Esophagus squamous epithelium (tissue), 5 donors: ENCODE measurements around the gene PARD3. TPM values are rescaled to one million over a fixed set of nuclear protein-coding genes. Genes with fewer than 3 reads are reported as not detected.

ENCODE experiments used
- DNase-seq: peaks from one replicate; lab custom pipeline; 2025; lab: John Stamatoyannopoulos, UW
- H3K27ac ChIP-seq, 4 donors: fragments of 200-600 bp; sonication (generic); one replicate each; pipeline ENCODE4 v1.5.1; 2016 to 2019; ENCODE audit warnings: mild to moderate bottlenecking in 1 of 4
- H3K27me3 ChIP-seq, 4 donors: fragments of 200-600 bp; sonication (generic); 1 replicate in 3 of 4; 2 replicates in 1 of 4; pipeline versions ENCODE4 v1.5.1 to v1.6.0; 2017 to 2021; ENCODE audit warnings: antibody characterized with exemption in 1 of 4
- H3K36me3 ChIP-seq, 3 donors: fragments of 200-600 bp; sonication (generic); one replicate each; pipeline ENCODE4 v1.5.1; 2016 to 2019
- H3K4me1 ChIP-seq, 3 donors: fragments of 200-600 bp; sonication (generic); one replicate each; pipeline ENCODE4 v1.5.1; 2017 to 2019
- H3K4me3 ChIP-seq, 4 donors: fragments of 200-600 bp; sonication (generic); 1 replicate in 3 of 4; 2 replicates in 1 of 4; pipeline ENCODE4 v1.5.1; 2016 to 2019; ENCODE audit warnings: mild to moderate bottlenecking in 2 of 4, moderate library complexity in 1 of 4
- H3K9me3 ChIP-seq, 3 donors: fragments of 200-600 bp; sonication (generic); one replicate each; pipeline ENCODE4 v1.5.1; 2016 to 2019
- CTCF ChIP-seq, 6 experiments: fragments of 450-650 bp in 4 of 6; fragments of 200-600 bp in 2 of 6; sonication (generic) in 2 of 6; IDR thresholded peaks; one replicate each; pipeline ENCODE4 v1.5.1; 2016 to 2019; ENCODE audit warnings: antibody characterized with exemption in 6 of 6, mild to moderate bottlenecking in 4 of 6, moderate library complexity in 4 of 6
- POLR2A ChIP-seq, 4 donors: fragments of 450-650 bp; IDR thresholded peaks; one replicate each; pipeline ENCODE4 v1.6.1; 2017; ENCODE audit warnings: antibody characterized with exemption in 4 of 4, mild to moderate bottlenecking in 4 of 4, moderate library complexity in 3 of 4
- WGBS, 2 donors: methylation state at CpG; one replicate each; pipeline ENCODE4 v1.1.5; 2018; 5-methylcytosine and 5-hydroxymethylcytosine counted together
- intact Hi-C: fragments of 100-400 bp; cut with DNase I; formaldehyde crosslinking; loops from one replicate; pipeline ENCODE4 v1.15.0; 2022
- total RNA-seq, 4 donors: library from RNA; depleted of rRNA; stranded (reverse); fragments of >200 nt; gene quantifications; one replicate each; pipeline ENCODE4 v1.1.0, GENCODE V29; 2016
- donor health status: DM: yes; HTN: yes; CAD: no.

PARD3 gene
- total RNA-seq, 4 donors from 2014 or later = 57.3 to 114 (median 81.7) TPM

DNA sequence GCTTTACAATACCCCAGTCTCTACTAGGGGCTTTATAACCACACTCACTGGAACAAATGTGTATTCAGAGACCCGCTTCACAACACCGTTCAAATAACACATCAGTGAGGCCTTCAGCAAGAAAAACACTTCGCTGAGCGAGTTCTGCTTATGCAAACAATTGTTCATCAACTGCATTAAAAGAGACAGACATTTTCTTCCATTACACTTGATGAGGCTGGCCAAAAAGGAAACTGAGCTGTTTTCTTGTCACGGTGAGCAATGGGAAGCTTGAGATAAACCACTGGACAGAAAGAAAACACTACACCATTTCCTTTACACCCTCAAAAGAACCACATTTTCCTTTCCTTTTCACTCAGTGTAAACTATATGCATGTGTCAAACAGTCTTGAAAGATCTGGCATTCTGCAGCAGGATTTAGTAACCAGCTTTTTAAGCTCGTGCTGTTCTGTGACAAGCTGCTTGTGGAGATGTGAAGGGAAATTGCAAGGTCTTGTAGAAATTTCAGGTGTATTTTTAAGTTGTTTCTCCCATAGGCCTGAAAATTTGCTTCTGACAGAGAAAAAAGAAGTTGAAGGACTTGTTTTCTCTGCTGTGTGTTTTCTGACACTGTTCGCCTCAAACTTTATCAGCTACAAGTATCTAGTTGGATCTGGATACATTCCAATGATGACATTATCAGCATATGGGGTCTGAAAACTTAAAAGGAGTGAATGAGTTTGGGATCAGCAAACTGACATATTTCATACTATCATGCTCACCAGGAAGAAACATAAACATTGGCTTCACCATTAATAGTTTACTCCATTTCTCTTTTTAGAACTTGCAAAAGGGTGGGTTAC is 693.1 kb downstream of the PARD3 start:
- TF ChIP-seq POLR2A (IDR thresholded peaks at IDR 0.05) (no peak), CTCF (IDR thresholded peaks at IDR 0.05) (no peak)
- Histone ChIP-seq H3K27ac (no peak overlapping the region), H3K36me3 (peaks cover 0 to 26% (median 0%) of the 10 kb centered on the region in 3 donors), H3K9me3 (no peaks in the 10 kb centered on the region), H3K4me1 (peaks cover 0 to 13% (median 12%) of the 10 kb centered on the region in 3 donors), H3K27me3 (no peaks in the 10 kb centered on the region), H3K4me3 (no peak overlapping the region)
- intact Hi-C loops = no loop called here
- no peak for DNase-seq
- 48 to 59% methylated on average over 7 of the region's 7 CpGs for WGBS, 2 donors

DNA sequence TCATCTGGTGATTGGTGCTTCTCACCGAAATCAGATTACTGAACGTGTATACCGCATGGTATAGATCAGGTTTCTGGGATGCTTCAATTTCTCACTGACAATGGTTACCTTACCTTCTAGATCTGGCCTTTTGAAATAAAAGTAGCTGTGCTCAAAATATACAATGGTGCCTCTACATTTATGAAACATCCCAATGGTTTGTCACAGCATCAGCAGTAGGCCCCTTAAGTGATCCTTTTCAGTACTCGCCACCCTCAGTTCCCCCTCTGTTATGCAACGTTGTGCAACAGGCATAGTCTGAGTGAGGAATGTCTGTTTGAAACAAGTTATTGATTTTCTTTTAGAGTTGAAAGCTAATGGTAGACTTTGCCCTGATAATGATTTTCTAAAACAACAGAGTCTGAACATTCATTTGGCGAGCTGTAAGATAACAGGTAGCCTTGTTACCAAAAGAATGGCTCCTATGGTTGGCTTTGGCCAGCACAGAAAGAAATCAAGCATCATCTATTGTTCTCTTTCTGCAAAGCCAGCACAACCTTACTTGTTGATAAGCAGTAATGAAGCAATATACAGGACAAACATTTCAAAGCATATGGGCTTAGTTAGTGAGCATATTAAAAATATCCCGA is 693.9 kb downstream of the PARD3 start:
- peaks cover 0 to 18% (median 16%) of the 10 kb centered on the region in 3 donors for H3K4me1 ChIP-seq

DNA sequence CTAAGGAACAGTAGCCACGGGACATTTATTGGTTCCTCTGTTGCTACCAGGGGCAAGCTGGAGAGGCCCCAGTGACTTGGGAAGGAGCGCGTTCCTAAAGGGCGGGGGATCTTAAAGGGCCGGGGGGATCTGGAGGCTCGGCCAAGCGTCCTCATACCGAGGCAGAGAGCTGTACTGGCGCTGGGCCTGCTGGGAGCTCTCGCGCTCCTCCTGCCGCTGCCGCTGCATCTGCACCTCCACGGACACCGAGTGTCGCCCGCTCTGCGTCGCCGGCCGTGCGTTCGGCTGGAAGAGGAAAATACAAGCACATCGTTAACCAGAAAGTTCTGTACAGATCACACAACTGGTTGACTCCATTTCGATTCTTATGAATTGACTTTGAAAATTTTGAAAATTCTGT is 695.6 kb downstream of the PARD3 start:
- TF ChIP-seq POLR2A (IDR thresholded peaks at IDR 0.05) = no peak
- TF ChIP-seq CTCF (IDR thresholded peaks at IDR 0.05) = no peak
- H3K27ac ChIP-seq = no peak overlapping the region
- H3K36me3 ChIP-seq = peaks cover 0 to 29% (median 0%) of the 10 kb centered on the region in 3 donors
- H3K27me3 ChIP-seq = no peaks in the 10 kb centered on the region
- H3K4me1 ChIP-seq = peaks cover 0 to 18% (median 16%) of the 10 kb centered on the region in 3 donors
- H3K9me3 ChIP-seq = no peaks in the 10 kb centered on the region
- no peak overlapping the region for H3K4me3 ChIP-seq
- intact Hi-C loops = no loop called here
- no peak for DNase-seq
- 78 to 96% methylated on average over 15 to 18 of the region's 25 CpGs for WGBS, 2 donors

More for the DNA sequence above, 693.9 kb downstream of the PARD3 start:
- H3K9me3 ChIP-seq = no peaks in the 10 kb centered on the region
- intact Hi-C loops = no loop called here
- no peak for DNase-seq
- peaks cover 0 to 29% (median 0%) of the 10 kb centered on the region in 3 donors for H3K36me3 ChIP-seq
- H3K4me3 ChIP-seq = no peak overlapping the region
- TF ChIP-seq CTCF (IDR thresholded peaks at IDR 0.05) = no peak
- WGBS, 2 donors = 79 to 91% methylated on average over 7 of the region's 7 CpGs
- H3K27me3 ChIP-seq = no peaks in the 10 kb centered on the region
- no peak overlapping the region for H3K27ac ChIP-seq

- Histone ChIP-seq H3K4me1 (peaks cover 0 to 19% (median 8%) of the 10 kb centered on the region in 3 donors), H3K36me3 (peaks cover 0 to 29% (median 0%) of the 10 kb centered on the region in 3 donors), H3K27me3 (no peaks in the 10 kb centered on the region), H3K9me3 (no peaks in the 10 kb centered on the region), H3K27ac (no peak overlapping the region), H3K4me3 (peak overlapping the region in 1 of 4 donors; percentile 28)
- DNase-seq = no peak
- TF ChIP-seq POLR2A (IDR thresholded peaks at IDR 0.05) (no peak), CTCF (IDR thresholded peaks at IDR 0.05) (no peak)
- intact Hi-C loops = no loop called here
- WGBS, 2 donors = 64 to 72% methylated on average over 15 to 16 of the region's 16 CpGs
These were observed 698.3 kb downstream of the PARD3 start for GRCh38 chr10:34116681-34117271.
